ENCODE results near the gene VIT. TPM values are rescaled to one million over a fixed set of nuclear protein-coding genes. Genes with fewer than 3 reads are reported as not detected.

Gene VIT
- total and polyA plus RNA-seq, 2 donors (not counting 1 experiment from before 2014, with no cell fraction given): 0.17 to 0.62 TPM

GRCh38 chr2:36697424-36698066 is 1.0 kb downstream of the VIT start:
- peak overlapping the region; percentile 72 for H3K4me2 ChIP-seq (ENCODE audit: extremely low read depth, insufficient read depth, low read length)
- H3K27me3 ChIP-seq (ENCODE audit: control insufficient read depth, insufficient read depth, low read length): no peaks in the 10 kb centered on the region
- no peaks in the 10 kb centered on the region for H3K36me3 ChIP-seq (ENCODE audit: control insufficient read depth, insufficient read depth, low read length)
- no peaks in the 10 kb centered on the region for H4K20me1 ChIP-seq (ENCODE audit: control insufficient read depth, extremely low read depth, insufficient read depth, low read length)
- no peak overlapping the region for H3K9ac ChIP-seq (ENCODE audit: insufficient read depth, low read length)
- TF ChIP-seq CTCF (conservative IDR thresholded peaks at IDR 0.05 in 1 of 2, IDR thresholded peaks at IDR 0.05 in 1 of 2; ENCODE audit: low read depth in 1 of 2, low read length in 2 of 2): no peak
- TF ChIP-seq EZH2 (IDR thresholded peaks at IDR 0.05; ENCODE audit: low read length, missing control alignments): no peak
- peak overlapping the region in 1 of 4 experiments; percentile 42 for H3K4me3 ChIP-seq (replicated peaks in 1 of 4; ENCODE audit: control extremely low read depth in 1 of 4, insufficient read depth in 1 of 4, low read depth in 3 of 4, low read length in 4 of 4)
- H3K27ac ChIP-seq (ENCODE audit: insufficient read depth, low read length): no peak overlapping the region
- H3K9me3 ChIP-seq (ENCODE audit: control insufficient read depth, insufficient read depth, low read depth, low read length): no peaks in the 10 kb centered on the region
- peak overlapping the region; percentile 45 for H2AFZ ChIP-seq (ENCODE audit: low read length)
- H3K79me2 ChIP-seq (ENCODE audit: control insufficient read depth, insufficient read depth, low read length): no peaks in the 10 kb centered on the region
- peak in 1 of 2 donors; percentile 36 for DNase-seq (ENCODE audit: low read depth in 2 of 2)
- H3K4me1 ChIP-seq (ENCODE audit: control insufficient read depth, extremely low read depth, insufficient read depth, low read length): peaks cover 9% of the 10 kb centered on the region

- Histone ChIP-seq H3K9me3 (ENCODE audit: control insufficient read depth, insufficient read depth, low read depth, low read length) (no peaks in the 10 kb centered on the region), H2AFZ (ENCODE audit: low read length) (no peak overlapping the region), H3K4me3 (replicated peaks in 1 of 4; ENCODE audit: control extremely low read depth in 1 of 4, insufficient read depth in 1 of 4, low read depth in 3 of 4, low read length in 4 of 4) (no peak overlapping the region), H4K20me1 (ENCODE audit: control insufficient read depth, extremely low read depth, insufficient read depth, low read length) (no peaks in the 10 kb centered on the region), H3K36me3 (ENCODE audit: control insufficient read depth, insufficient read depth, low read length) (no peaks in the 10 kb centered on the region), H3K9ac (ENCODE audit: insufficient read depth, low read length) (no peak overlapping the region), H3K79me2 (ENCODE audit: control insufficient read depth, insufficient read depth, low read length) (no peaks in the 10 kb centered on the region), H3K27ac (ENCODE audit: insufficient read depth, low read length) (no peak overlapping the region), H3K27me3 (ENCODE audit: control insufficient read depth, insufficient read depth, low read length) (no peaks in the 10 kb centered on the region), H3K4me2 (ENCODE audit: extremely low read depth, insufficient read depth, low read length) (no peak overlapping the region), H3K4me1 (ENCODE audit: control insufficient read depth, extremely low read depth, insufficient read depth, low read length) (peaks cover 9% of the 10 kb centered on the region)
- no peak for DNase-seq (ENCODE audit: low read depth in 2 of 2)
- TF ChIP-seq CTCF (conservative IDR thresholded peaks at IDR 0.05 in 1 of 2, IDR thresholded peaks at IDR 0.05 in 1 of 2; ENCODE audit: low read depth in 1 of 2, low read length in 2 of 2) (no peak), EZH2 (IDR thresholded peaks at IDR 0.05; ENCODE audit: low read length, missing control alignments) (no peak)
These were observed 2.5 kb downstream of the VIT start for GRCh38 chr2:36698993-36699392.

- Histone ChIP-seq H3K9me3 (ENCODE audit: control insufficient read depth, insufficient read depth, low read depth, low read length) (no peaks in the 10 kb centered on the region), H3K9ac (ENCODE audit: insufficient read depth, low read length) (no peak overlapping the region), H3K79me2 (ENCODE audit: control insufficient read depth, insufficient read depth, low read length) (no peaks in the 10 kb centered on the region), H4K20me1 (ENCODE audit: control insufficient read depth, extremely low read depth, insufficient read depth, low read length) (no peaks in the 10 kb centered on the region), H3K4me2 (ENCODE audit: extremely low read depth, insufficient read depth, low read length) (no peak overlapping the region), H3K36me3 (ENCODE audit: control insufficient read depth, insufficient read depth, low read length) (no peaks in the 10 kb centered on the region), H2AFZ (ENCODE audit: low read length) (no peak overlapping the region), H3K4me3 (replicated peaks in 1 of 4; ENCODE audit: control extremely low read depth in 1 of 4, insufficient read depth in 1 of 4, low read depth in 3 of 4, low read length in 4 of 4) (no peak overlapping the region), H3K4me1 (ENCODE audit: control insufficient read depth, extremely low read depth, insufficient read depth, low read length) (peaks cover 9% of the 10 kb centered on the region), H3K27ac (ENCODE audit: insufficient read depth, low read length) (no peak overlapping the region), H3K27me3 (ENCODE audit: control insufficient read depth, insufficient read depth, low read length) (no peaks in the 10 kb centered on the region)
- no peak for DNase-seq (ENCODE audit: low read depth in 2 of 2)
- TF ChIP-seq CTCF (conservative IDR thresholded peaks at IDR 0.05 in 1 of 2, IDR thresholded peaks at IDR 0.05 in 1 of 2; ENCODE audit: low read depth in 1 of 2, low read length in 2 of 2) (no peak), EZH2 (IDR thresholded peaks at IDR 0.05; ENCODE audit: low read length, missing control alignments) (no peak)
These were observed 3.8 kb downstream of the VIT start for GRCh38 chr2:36700311-36700710.
